HTERT RPE-1 (cell line): Measurements from ENCODE around the gene BBX.
"Not testable (repeated sequence)": the region's sequence is repeated elsewhere in the genome, so short reads cannot be mapped to it uniquely, and the experiment has no call there.

Experiments
- in situ Hi-C: fragments of 300-500 bp; cut with MboI; formaldehyde crosslinking; loops from 4 replicates; pipeline ENCODE4 v1.14.3; 2020; ENCODE audit warnings: low sequenced_read_pairs

The BBX gene

DNA sequence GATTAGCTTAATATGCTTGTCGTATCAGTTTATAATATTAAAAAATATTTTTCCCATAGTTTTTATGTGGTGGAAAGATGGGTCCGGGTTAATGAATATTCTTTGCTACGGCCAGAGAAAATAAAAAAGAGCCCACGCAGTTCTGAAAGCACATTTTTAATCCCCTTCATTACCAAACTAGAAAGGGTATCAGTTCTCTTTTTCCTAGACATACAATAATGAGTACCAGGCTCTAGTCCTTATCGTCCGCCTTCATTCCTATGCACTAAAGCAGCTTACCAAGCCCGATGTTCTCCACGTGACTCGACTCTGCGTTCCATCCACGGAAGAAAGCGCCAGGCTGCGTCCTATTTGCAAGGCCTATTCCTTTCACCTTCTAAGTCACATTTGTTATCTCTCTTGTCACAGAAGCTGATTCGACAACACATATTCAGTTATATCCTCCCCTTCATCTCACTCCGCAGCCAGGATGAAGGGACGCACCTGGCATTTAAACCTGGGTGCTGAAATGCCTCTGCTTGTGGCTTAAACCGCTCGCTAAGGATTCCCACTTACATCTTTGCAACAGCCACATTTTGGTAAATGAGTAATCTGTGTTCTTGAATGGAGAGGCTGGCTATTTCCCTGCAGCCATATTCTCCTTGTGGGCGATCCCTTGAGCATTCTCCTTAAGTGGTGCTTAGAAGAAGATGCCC is 311.1 kb downstream of the BBX start:
- in situ Hi-C loops: no loop called here

- in situ Hi-C loops: not testable (repeated sequence)
These were observed 312.2 kb downstream of the BBX start for GRCh38 chr3:107835001-107835400.

DNA sequence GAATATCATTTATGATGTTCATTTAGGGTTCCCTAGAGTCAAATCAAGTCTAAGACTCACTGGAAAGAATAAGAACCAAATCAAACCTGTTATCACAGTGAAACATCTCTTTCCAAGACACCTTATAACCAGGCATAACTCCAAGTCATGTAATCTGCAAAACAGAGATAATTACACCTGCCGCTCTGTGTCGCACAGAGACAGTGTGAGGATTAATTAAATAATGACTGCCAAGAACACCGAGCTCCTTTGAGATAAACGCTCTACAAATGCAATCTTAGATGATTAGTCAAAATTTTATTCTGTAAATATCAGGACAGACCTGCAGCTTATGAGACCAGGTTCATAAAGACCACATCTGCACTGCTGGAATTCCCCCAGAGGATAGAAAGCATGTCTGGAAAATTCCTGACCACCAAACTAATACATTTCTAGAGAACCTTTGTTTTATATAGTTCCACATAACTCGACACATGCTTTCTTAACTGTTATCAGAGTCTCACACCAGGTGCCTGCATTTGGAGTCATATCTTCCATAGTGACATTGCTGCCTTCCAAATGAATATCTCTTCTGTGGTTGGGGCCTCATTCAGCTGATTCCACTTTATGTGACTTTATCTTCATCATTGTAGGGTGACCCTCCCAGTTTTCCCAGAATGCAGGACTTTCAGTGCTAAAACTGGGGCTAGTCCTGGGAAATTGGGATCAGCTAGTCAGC is 315.3 kb downstream of the BBX start:
- in situ Hi-C loops: no loop called here

DNA sequence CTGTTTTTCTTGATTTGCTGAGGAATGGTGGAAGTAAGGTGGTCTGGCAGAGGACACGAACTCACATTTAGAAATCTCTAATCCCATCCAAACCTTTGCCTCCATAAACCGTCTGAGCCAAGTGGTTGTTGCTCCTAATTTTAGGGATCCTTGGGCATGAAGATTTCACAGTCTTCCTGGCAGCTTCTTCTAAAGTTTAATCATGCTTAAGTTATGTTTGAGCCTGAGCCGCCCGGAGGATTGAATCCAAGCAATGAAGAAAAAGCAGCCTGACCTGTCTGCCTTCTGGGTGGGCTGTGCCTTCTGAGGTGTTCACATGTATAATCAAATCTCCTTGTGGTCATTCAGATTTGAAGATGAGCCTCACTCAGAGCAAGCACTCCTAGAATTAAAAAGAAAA is 319.1 kb downstream of the BBX start:
- in situ Hi-C loops: no loop called here

GRCh38 chr3:107842940-107843339 is 320.2 kb downstream of the BBX start:
- in situ Hi-C loops: no loop called here

DNA sequence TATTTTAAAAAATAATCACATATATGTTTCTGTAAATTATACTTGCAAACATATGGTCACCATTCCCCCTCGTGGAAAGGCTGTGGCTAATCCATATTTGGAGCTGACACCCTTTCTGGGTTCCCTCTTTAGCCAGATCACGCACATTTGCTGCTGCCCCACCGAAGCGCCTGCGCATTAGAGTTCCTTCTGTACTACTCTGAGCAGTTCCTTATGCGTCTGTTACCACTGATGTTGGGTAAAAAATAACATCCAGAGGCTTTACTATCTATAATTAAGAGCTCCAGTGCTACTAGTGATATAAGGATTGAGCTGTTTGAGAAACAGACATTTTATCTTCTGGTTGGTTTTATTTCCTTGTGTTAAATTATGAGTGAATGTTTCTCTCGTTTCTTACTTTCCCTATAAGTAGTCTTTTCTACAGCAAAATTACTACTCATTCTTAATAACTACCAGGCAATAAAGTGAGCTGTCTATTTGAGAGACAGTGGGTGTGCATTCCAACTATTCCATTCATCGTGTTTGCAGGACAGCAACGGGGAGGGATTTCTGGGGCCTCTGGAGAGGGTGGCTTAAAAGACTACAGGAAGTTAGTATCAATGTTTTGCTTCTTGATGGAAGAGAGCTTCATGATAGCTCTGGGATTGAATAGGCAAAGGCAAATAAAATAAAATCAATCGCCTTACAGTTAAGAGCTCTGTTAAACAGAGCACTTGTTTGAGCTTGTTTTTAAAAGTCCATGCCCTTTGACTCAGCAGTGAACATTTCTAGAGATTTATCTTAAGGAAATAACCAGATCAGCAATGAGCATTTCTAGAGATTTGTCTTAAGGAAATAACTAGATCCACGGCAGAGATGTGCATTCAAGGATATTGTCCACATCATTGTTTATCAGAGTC is 322.9 kb downstream of the BBX start:
- in situ Hi-C loops: no loop called here

- in situ Hi-C loops: no loop called here
These were observed 323.6 kb downstream of the BBX start for GRCh38 chr3:107846279-107846852.

DNA sequence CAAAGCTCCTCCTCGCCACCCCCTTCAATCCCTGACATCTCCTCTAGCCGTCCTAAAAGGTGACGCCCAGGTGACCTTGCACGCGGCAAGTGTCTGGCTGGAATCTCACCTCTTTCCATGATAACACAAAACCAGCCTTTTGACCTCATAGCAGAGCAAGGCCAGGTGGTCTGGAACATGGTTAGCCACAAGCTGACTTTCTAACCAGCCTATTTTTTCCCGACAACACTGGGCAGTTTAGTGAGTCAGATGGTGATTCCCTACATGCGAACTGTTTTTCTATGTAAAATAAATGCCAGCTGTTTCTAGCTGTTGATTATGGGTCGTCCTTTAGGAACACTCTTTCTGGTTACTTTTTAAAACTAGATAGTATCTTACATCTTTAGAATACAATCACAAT is 325.0 kb downstream of the BBX start:
- in situ Hi-C loops: no loop called here

GRCh38 chr3:107848351-107848915 is 325.7 kb downstream of the BBX start:
- in situ Hi-C loops: no loop called here

DNA sequence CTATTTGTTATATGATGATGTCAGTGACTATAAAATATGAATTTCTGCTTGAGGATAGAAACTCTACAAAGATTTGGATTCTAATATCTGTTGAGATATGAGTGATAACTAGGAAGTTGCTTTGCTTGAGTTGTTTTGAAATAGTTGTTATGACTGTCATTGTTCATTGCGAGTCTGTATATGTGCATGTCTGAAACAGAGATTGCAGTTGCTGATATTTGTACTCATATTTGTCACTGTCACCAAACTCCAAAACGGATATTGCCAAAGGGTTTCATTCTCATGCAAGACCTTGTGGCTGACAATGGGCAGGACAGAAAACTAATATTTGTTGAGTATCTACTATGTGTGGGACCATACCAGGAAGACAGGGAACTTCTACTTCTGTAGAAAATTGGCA is 327.9 kb downstream of the BBX start:
- in situ Hi-C loops: no loop called here

DNA sequence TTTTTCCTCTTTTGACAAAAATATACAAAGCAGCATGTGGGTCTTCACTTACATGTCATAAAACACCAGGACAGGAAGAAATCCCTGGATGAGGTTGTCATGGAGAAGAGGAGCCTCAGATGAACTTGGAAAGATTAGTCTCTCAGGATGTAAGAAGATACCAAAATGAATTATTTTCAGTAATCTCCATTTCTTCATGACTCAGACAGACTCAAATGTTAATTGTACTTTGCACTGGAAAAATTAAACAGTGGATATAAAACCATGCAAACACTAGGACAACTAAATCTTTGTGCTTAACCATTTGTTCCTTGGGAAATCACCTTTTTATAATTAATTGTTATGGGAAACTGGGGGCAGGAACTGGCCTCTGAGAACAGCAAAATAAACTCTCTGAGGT is 331.1 kb downstream of the BBX start:
- in situ Hi-C loops: no loop called here

DNA sequence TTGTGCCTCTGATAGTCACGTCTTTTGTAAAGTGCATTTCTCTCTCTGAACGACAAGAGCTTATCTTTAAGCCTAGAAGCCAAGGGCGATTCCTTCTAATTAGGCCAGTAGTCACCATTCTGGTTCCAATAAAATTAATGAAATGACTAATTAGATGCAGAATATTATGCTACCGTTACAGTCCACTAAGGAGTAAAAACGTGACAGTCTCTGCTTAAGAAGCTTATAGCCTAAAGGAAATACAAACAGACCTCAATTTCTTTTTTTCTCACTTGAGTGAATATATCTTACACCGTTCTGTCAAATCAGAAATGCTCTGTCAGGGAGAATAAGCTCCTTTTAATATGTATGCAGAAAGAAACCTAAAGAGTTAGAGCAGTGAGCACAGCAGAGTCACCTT is 332.0 kb downstream of the BBX start:
- in situ Hi-C loops: no loop called here

- in situ Hi-C loops: no loop called here
These were observed 332.9 kb downstream of the BBX start for GRCh38 chr3:107855710-107856109.

DNA sequence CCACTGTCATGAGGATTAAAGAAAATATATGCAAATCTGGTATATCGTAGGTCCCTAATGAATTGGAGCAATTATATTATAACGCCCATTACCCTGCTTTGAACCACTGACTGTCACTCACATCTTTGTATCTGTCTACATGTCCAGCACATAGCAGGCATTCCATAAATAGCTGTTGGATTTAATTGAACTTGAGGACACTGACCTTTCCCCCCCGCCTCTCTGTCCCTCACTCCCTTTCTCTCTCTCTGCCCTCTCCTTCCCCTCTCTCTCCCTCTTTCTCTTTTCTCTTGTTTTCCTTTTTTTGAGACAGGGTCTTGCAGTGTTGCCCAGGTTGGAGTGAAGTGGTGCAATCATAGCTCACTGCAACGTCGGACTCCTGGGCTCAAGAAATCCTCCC is 335.1 kb downstream of the BBX start:
- in situ Hi-C loops: no loop called here

GRCh38 chr3:107858876-107859275 is 336.1 kb downstream of the BBX start:
- in situ Hi-C loops: no loop called here
